Measurements from ENCODE around the gene SPOCK2.

- TF ChIP-seq EZH2 (IDR thresholded peaks at IDR 0.05; ENCODE audit: low read length, missing control alignments) (no peak), CTCF (conservative IDR thresholded peaks at IDR 0.05 in 1 of 2, IDR thresholded peaks at IDR 0.05 in 1 of 2; ENCODE audit: low read depth in 1 of 2, low read length in 2 of 2) (no peak)
These were observed 28.2 kb downstream of the SPOCK2 start for GRCh38 chr10:72059843-72060822.

All from fibroblast of lung (primary cell).